ENCODE measurements around the gene CHMP2A.

- TF ChIP-seq, protein P1, sequence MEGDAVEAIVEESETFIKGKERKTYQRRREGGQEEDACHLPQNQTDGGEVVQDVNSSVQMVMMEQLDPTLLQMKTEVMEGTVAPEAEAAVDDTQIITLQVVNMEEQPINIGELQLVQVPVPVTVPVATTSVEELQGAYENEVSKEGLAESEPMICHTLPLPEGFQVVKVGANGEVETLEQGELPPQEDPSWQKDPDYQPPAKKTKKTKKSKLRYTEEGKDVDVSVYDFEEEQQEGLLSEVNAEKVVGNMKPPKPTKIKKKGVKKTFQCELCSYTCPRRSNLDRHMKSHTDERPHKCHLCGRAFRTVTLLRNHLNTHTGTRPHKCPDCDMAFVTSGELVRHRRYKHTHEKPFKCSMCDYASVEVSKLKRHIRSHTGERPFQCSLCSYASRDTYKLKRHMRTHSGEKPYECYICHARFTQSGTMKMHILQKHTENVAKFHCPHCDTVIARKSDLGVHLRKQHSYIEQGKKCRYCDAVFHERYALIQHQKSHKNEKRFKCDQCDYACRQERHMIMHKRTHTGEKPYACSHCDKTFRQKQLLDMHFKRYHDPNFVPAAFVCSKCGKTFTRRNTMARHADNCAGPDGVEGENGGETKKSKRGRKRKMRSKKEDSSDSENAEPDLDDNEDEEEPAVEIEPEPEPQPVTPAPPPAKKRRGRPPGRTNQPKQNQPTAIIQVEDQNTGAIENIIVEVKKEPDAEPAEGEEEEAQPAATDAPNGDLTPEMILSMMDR (IDR thresholded peaks at IDR 0.05; ENCODE audit: low read depth, low read length, poor library complexity, severe bottlenecking), result no peak
- TF ChIP-seq EZH2phosphoT487 (IDR thresholded peaks at IDR 0.05; ENCODE audit: borderline replicate concordance, low read length), result no peak
Measured at GRCh38 chr19:58566989-58567388, 12.1 kb upstream of the CHMP2A start.

Data from DOHH2 (cell line).